Mucosa of gallbladder (tissue), 1 donor: ENCODE results near the gene PAX8. TPM values are rescaled to one million over a fixed set of nuclear protein-coding genes. Genes with fewer than 3 reads are reported as not detected.

ENCODE experiments used
- DNase-seq: peaks from one replicate; pipeline ENCODE4 v3.0.0-alpha.2; 2020; ENCODE audit warnings: low spot score
- total RNA-seq: library from RNA; stranded (reverse); gene quantifications from one replicate; pipeline ENCODE4 v1.2.1, GENCODE V29; 2021
- donor health status: DM: no; HTN: no; CAD: no.

PAX8 gene
- total RNA-seq, 1 donor from 2014 or later, result 3.5 TPM

- DNase-seq, result no peak
These were observed 95.0 kb downstream of the PAX8 start for GRCh38 chr2:113183703-113184102.

- DNase-seq, result no peak
These were observed 95.5 kb downstream of the PAX8 start for GRCh38 chr2:113183264-113183663.

GRCh38 chr2:113182471-113183260 lies 96.1 kb downstream of the PAX8 start:
- DNase-seq, result no peak

- DNase-seq, result no peak
These were observed 97.3 kb downstream of the PAX8 start for GRCh38 chr2:113181258-113182051.

- DNase-seq, result no peak
These were observed 98.4 kb downstream of the PAX8 start for GRCh38 chr2:113180131-113180946.

GRCh38 chr2:113179446-113180045 lies 99.2 kb downstream of the PAX8 start:
- no peak for DNase-seq

GRCh38 chr2:113178891-113179290 lies 99.8 kb downstream of the PAX8 start:
- DNase-seq, result no peak

GRCh38 chr2:113178069-113178746 lies 100.5 kb downstream of the PAX8 start:
- DNase-seq, result no peak

- no peak for DNase-seq
These were observed 101.9 kb downstream of the PAX8 start for GRCh38 chr2:113176696-113177355.

- no peak for DNase-seq
These were observed 102.7 kb downstream of the PAX8 start for GRCh38 chr2:113175736-113176695.

- DNase-seq, result no peak
These were observed 103.6 kb downstream of the PAX8 start for GRCh38 chr2:113175042-113175628.

GRCh38 chr2:113174376-113174750 lies 104.4 kb downstream of the PAX8 start:
- DNase-seq, result no peak

- peak; percentile 70 for DNase-seq
These were observed 105.0 kb downstream of the PAX8 start, which contains the start of gene PSD4 for GRCh38 chr2:113173542-113174375. TSS of gene PSD4 (plus strand) at chr2:113173971. CDS start at chr2:113182457, 8,486 bp downstream.

- DNase-seq, result no peak
These were observed 105.8 kb downstream of the PAX8 start for GRCh38 chr2:113172721-113173541.

- DNase-seq, result no peak
These were observed 107.2 kb downstream of the PAX8 start for GRCh38 chr2:113171334-113172075.

- no peak for DNase-seq
These were observed 109.1 kb downstream of the PAX8 start for GRCh38 chr2:113169586-113169985.
